NCI-H2171 (cell line): Measurements from ENCODE around the gene SSBP1.
"Not testable (repeated sequence)": the region's sequence is repeated elsewhere in the genome, so short reads cannot be mapped to it uniquely, and the experiment has no call there.

Experiments used
- DNase-seq: peaks from one replicate; lab custom pipeline; 2025; lab: John Stamatoyannopoulos, UW

The SSBP1 gene

DNA sequence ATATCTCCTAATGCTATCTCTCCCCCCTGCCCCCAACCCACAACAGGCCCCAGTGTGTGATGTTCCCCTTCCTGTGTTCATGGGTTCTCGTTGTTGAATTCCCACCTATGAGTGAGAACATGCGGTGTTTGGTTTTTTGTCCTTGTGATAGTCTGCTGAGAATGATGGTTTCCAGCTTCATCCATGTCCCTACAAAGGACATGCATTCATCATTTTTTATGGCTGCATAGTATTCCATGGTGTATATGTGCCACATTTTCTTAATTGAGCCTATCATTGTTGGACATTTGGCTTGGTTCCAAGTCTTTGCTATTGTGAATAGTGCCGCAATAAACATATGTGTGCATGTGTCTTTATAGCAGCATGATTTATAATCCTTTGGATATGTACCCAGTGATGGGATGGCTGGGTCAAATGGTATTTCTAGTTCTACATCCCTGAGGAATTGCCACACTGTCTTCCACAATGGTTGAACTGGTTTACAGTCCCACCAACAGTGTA lies 32.0 kb downstream of the SSBP1 start:
- DNase-seq, result not testable (repeated sequence)

DNA sequence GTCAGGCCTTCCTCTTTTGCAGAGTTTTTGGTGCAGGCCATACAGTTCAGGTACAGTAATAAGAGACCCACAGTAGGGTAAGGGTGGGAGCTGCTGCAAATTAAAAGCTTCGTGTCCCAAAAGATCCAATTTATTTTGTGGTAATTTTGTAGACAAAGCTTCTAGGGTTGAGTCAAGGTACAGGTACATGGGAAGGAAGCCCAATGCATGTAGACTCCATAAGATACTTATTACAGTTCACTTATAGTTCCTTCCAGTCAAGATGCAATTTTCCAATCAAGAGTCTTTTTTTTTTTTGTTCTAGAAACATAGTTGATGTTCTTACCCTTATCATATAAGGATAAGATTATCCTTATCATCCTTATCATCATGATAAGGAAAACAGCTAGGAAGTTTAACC lies 38.2 kb downstream of the SSBP1 start, which contains the start of gene TAS2R4:
Gene TAS2R4 (plus strand): TSS at position 301 of the 400 bp plus-strand sequence. CDS start 1,815 bp downstream, outside the sequence.
- no peak for DNase-seq

DNA sequence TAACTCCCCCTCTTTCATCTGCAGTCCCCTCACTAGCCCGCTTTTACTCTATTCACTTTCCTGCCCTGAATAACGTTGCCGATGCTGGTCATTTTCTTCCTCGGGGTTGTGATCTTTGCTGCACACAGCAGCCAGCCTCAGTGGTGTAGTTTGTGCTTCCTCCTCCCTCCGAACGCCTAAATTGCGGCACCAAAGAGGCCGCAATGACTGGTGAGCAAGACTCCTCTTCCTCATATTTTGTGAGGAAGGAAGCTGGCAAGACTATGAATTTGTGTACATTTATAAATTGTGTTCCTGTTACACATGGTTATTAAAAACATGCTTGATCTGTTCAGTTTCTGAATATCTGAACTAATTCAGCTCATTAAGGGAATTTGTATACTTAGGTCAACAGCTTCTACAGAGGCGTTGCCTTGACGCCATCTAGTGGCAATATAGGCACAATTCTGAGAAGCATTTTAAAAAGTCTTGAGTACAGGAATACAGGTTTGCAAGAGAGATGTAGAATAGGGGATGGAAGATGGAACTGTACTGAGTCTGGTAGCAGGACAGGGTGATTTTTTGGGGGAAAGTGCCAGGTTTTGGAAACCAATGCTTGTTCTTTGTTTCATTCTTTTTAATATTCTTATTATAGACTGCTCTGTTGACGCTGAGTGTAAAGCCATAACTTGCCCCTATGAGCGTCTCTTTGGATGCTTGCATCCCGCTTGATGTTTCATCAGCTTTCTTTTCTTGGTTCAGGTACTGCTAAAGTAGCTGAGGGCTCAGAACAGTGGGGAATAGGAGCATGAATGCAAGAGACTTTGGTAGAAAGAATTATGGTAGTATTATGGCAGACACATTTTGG lies 47.8 kb downstream of the SSBP1 start:
- peak; percentile 14 for DNase-seq

DNA sequence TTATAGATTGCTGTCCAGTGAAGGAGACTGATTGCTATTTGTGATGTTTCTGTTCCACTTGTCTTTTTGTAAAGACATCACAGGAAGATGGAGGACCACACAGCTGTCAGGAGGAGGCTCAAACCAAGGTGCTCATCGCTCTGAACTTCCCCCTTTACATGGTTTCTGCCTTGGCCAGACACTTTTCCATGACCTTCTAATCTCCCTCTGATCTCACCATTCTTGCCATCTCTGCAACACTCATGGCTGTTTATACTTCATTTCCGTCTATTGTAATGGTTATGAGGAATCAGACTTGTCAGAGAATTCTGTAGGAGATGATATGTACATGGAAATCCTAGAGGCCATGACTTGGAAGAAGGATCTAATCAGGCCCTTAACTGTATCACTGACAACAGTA lies 50.1 kb downstream of the SSBP1 start:
- DNase-seq, result no peak

DNA sequence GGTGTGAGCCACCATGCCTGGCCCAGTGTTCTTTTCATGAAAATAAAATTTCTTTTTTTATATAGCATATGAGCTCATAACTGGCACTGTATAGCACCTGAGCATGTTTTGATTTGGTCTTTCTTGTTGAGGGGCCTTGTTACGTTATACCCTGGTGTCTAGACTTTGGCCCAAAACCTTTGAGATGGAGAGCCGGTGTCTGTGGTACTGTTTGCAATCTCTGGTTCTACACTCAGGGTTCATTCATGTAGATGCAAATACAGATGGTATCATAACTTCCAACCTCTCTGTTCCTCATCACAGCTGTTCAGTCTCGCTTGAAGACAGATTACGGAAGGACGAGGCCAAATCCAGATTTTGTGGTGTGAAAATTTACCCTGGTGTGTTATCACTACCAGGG lies 51.8 kb downstream of the SSBP1 start, which contains the start of gene TAS2R5:
Gene TAS2R5 (plus strand): TSS at position 301 of the 400 bp plus-strand sequence. CDS start 145 bp downstream, outside the sequence.
- no peak for DNase-seq

DNA sequence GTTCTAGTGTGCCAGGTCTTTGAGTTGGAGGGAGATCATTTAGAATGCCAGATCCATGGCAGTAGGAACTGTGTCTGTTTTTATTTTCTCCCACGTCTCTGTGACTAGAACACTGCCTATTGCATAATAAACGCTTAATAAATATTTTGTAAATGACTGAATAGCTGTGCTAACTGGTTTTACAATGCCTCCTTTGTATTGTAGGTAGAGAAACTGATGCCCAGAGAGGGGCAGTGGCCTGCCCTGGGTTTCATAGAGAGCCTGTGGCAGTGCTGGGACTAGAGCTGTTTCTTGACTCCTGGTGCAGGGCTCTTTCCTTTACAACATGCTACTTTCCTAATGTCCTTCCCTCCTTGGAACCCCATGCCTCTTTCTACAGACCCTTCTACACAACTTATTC lies 54.4 kb downstream of the SSBP1 start:
- DNase-seq, result no peak
